HG03045 (cell line): ENCODE results near the gene MUC22.
"Not testable (repeated sequence)": the region's sequence is repeated elsewhere in the genome, so short reads cannot be mapped to it uniquely, and the experiment has no call there.

Source experiments
- ATAC-seq: cut with Tn5 transposase; IDR thresholded peaks from one replicate; pipeline ENCODE4 v1.9.1; 2021; ENCODE audit warnings: mild to moderate bottlenecking, moderate library complexity; ENCODE audit not compliant: unreplicated experiment

MUC22 gene

GRCh38 chr6:31010393-31011060 lies at the start of gene MUC22:
MUC22 (plus strand) TSS chr6:31010474; CDS start chr6:31010707, 233 bp downstream.
- ATAC-seq = no peak

- no peak for ATAC-seq
These were observed 49.2 kb upstream of the MUC22 start for GRCh38 chr6:30960907-30961673.

GRCh38 chr6:30962716-30963115 lies 47.6 kb upstream of the MUC22 start:
- ATAC-seq = no peak

- no peak for ATAC-seq
These were observed 46.6 kb upstream of the MUC22 start for GRCh38 chr6:30963641-30964040.

DNA sequence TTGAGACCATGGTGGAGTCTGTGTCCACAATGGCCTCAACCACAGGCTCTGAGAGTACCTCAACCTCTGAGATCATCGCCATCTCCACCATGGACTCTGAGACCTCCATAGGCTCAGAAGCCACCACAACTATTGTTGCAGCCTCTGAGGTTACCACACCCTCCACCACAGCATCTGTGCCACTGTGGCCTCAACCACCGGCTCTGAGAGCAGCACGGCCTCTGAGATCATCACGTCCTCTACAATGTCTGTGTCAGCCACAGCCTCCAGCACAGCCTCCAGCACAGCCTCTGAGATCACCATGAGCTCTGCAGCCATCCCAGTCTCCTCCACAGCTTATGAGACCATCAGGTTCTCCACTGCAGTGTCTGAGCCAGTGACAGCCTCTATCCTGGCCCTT lies 46.2 kb upstream of the MUC22 start:
- ATAC-seq = no peak

DNA sequence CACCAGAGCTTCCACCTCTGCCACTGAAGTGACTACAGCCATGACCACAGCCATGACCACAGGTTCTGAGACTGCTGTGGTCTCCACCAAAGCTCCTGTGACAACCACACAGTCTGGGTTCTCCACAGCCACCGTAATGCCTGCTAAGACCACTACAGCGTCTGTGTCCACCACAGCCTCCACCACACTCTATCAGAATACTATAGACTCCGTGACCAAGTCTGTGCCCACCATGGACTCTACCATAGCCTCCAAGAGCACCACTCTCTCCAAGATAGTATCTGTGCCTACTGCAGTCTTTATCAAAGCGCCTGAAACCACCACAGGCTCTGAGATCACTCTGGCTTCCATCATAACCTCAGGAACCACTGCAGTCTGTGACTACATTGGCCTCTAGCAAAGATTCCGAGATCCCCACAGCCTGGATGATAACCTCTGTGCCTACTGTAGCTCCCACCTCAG lies 45.1 kb upstream of the MUC22 start:
- ATAC-seq = no peak

DNA sequence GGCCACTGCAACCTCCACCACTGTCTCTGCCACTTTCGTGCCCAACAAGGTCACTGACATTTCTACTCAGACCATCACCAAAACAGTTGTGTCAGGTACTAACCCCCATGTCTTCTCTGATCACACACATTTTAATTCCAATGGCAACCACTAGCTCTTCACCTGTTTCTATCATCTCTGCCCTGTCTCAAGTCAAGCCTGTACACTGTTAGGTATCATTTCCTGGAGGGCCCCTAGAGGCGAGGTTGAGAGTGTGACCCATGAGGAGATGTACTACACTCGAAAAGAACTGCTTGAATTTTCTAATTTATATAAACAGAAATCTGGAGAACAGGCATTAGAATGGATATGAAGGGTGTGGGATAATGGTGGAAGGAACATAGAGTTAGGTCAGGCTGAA lies 44.1 kb upstream of the MUC22 start:
- ATAC-seq = no peak

DNA sequence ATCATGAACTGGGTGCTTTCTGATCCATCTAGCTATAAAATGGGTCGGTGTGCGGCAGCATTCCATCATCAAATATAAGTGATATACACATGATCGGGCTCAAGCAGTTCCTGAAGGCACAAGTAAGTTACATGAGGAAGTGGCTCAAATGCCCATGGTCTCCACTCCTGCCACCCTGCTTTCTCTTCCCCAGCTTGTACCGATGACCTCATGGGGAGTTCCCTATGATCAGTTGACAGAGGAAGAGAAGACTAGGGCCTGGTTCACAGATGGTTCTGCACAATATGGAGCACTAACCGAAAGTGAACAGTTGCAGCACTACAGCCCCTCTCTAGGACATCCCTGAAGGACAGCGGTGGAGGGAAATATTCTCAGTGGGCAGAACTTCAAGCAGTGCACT lies 41.1 kb upstream of the MUC22 start:
- ATAC-seq = not testable (repeated sequence)

- no peak for ATAC-seq
These were observed 39.3 kb upstream of the MUC22 start for GRCh38 chr6:30970946-30971345.

DNA sequence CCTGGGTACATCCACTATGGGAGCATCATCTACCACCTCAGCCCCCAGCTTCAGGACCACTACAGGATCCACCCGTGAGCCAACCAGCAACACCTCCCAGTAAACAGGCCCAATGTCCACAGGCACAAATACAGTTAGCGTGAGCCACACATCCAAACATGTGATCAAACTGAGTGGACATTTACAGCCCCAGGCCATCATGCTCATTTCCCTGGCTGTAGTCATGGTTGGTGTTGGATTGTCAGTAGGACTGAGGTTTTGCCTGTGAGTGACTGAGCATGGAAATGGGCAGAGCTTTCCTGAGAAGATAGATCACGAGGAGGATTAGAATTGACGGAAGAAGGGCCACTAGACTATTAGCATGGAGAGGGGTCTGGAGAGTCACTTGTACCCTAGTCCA lies 37.5 kb upstream of the MUC22 start:
- ATAC-seq = no peak

GRCh38 chr6:30974490-30975252 lies 35.6 kb upstream of the MUC22 start:
- ATAC-seq = no peak

DNA sequence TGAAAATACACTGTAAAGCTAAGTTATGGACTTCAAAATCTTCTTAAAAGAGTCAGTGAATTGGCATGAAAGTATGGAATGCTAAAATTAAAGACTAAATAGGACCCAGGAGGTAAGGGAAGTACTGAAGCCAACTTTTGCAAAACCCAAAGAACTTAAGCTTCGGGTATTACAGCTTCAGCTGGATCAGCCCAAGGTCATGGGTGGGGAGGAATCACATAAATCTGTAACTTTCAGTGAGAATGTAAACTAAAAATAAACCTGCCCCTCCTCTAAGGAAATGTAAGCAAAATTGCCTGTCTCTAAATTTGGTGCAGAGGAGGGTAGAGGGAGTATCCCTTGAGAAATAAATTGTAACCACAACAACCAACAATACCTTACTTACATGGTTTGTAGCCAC lies 31.1 kb upstream of the MUC22 start:
- ATAC-seq = no peak

DNA sequence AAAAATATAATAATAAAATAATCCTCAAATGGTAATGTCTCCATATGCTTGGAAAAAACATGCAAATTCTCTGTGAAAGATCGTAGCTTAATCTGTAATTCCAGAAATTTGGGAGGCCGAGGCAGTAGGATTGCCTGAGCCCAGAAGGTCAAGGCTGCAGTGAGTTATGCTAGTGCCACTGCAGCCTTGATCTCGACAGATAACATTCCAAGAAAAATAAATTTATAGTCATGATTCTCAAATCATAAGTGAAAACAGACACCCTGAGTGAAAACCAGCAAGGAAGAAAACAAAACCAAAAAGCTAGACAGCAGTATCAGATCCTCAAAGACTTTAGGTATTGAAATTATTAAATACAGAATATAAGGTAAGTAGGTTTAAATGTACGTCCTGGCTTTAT lies 30.6 kb upstream of the MUC22 start:
- no peak for ATAC-seq

DNA sequence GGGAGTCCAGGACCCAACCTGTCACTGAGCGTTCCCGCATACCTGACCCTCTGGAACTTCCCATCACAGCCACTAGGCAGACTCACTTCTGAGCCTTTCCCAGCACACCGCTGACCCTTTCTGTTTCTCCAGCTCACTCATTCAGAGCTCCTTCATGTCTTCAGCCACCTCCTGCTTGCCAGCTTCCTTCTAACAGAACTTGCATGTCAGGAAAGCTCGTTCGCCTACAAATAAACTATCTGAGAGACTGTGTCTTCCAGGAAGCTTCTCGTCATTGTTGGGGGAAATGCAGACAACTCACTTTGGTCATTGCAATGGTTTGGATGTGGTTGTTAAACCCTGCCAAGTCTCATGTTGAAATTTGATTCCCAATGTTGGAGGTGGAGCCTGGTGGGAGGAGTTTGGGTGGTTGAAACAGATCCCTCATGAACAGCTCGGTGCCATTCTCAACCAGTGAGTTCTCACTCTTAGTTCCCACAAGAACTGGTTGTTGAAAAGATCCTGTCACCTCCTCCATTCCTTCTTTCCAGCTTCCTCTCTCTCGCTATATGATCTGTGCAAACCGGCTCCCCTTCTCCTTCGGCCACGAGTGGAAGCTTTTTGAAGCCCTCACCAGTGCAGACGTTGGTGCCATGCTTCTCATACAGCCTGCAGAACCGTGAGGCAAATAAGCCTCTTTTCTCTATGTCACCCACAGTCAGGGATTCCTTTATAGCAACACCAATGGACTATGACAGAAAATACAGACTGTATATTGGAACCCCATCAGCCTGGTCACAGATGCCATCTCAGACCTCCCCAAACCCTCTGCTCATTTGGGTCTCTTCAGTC lies 28.1 kb upstream of the MUC22 start:
- no peak for ATAC-seq

DNA sequence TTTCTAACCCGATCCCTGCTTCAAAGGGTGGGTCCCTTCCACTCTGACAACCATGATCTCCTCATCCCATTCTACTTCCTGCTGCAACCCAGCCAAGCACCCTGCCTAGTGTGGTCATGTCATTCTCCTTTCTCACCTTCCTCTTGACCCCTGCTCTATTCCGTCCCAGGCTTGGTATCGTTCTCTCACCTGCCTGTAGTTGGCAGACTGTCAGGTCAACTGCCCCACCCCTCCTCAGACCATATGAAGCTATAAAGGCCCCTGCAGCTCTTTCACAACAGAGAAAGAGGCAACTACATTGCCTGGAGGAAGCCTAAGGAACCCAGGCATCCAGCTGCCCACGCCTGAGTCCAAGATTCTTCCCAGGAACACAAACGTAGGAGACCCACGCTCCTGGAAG lies 26.8 kb upstream of the MUC22 start, which contains the start of gene MUC21:
MUC21 (plus strand) TSS at position 280 of the 400 bp plus-strand sequence. CDS start 241 bp downstream, outside the sequence.
- no peak for ATAC-seq

DNA sequence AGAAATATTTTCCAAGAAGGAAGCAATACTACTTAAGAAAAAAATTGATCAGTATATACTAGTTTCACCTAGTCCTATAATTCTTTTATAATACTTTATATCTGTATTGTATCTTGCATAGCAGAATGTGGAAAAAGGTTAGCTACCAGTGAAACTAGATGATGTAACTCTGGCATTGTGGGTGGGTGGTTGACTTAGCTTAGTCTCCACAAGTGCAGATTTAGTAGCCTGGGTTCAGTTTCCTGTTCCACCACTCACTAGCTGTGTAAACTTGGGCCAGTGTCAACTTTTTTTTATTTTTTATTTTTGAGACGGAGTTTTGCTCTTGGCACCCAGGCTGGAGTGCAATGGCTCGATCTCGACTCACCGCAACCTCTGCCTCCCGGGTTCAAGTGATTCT lies 24.8 kb upstream of the MUC22 start:
- ATAC-seq = no peak

- ATAC-seq = no peak
These were observed 23.0 kb upstream of the MUC22 start for GRCh38 chr6:30987304-30987703.

DNA sequence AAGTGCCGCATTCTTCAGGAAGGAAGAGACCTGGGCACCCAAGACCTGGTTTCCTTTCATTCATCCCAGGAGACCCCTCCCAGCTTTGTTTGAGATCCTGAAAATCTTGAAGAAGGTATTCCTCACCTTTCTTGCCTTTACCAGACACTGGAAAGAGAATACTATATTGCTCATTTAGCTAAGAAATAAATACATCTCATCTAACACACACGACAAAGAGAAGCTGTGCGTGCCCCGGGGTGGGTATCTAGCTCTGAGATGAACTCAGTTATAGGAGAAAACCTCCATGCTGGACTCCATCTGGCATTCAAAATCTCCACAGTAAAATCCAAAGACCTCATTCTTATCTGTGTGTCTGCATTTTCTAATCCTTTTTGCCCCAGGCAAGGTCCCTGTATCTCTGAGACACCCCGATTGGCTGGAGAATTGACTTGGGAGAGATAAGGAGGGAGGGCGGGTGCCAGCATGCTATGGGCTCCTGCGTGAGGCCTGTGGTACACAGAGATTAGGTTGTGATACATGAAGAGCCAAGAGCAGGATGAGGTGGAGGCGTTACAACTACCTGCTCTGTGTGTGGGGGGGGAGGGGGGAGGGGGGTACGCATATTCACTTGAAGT lies 22.0 kb upstream of the MUC22 start:
- no peak for ATAC-seq

DNA sequence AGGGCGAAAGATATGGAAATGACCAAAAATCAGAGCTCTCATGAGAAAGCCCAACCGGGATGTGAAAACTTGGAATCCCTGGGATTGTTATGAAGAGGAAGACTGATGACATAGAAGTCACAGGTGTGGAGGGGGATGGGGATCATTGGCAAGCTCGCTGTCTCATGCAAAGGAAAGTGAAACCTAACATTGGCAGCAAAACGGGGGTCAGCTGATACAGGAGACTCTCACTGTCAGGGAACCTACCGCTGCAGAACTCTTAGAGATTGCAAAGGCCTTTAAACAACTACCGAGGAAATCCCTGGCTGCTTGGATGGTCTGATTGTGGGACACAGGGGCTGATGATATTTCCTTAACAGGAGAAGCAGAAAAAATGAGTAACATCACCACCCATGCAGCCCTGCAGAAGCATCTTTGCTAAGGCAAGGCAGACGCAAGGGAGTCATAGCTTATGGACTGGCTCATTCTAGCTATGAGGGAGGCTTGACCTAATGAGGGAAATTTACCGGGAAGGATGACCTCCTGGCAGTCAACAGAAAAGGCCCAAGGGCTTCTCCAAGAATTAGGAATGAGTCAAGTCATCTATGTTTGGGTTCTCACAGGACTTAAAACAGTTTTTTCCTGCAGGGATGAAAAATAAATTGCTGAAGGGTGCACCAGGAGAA lies 19.7 kb upstream of the MUC22 start:
- ATAC-seq = no peak

- ATAC-seq = no peak
These were observed 18.4 kb upstream of the MUC22 start for GRCh38 chr6:30991891-30992290.
